GM12878 (cell line): Measurements from ENCODE around the gene SPPL3. TPM values are rescaled to one million over a fixed set of nuclear protein-coding genes. Genes with fewer than 3 reads are reported as not detected.

Source experiments
- ATAC-seq: fragments of 200-7000 bp; cut with Tn5 transposase; 3 replicates; pipeline ENCODE4 v1.9.1; 2020; ENCODE audit warnings: mild to moderate bottlenecking, moderate library complexity
- BruUV-seq: library from RNA; stranded (reverse); fragments of 400-500 nt; replicated peaks from 2 replicates; lab custom pipeline; 2021; lab: Mats Ljungman, UMichigan
- CTCF ChIA-PET: fragments of 300-600 bp; sonication (Branson Sonifier 250); formaldehyde crosslinking; extraction: SDS; loops from one replicate; lab custom pipeline; 2021; ENCODE audit warnings: inconsistent platforms; lab: Yijun Ruan, JAX
- POLR2A ChIA-PET: fragments of 350-600 bp; formaldehyde crosslinking; extraction: SDS; loops from one replicate; lab custom pipeline; 2021; ENCODE audit warnings: inconsistent platforms; lab: Charles Lee
- RAD21 ChIA-PET: fragments of 300-600 bp; sonication (Branson Sonifier 250); formaldehyde crosslinking; loops from one replicate; lab custom pipeline; 2023; ENCODE audit warnings: antibody characterized with exemption; ENCODE audit not compliant: unreplicated experiment; lab: Charles Lee
- SMC1A ChIA-PET: fragments of 300-600 bp; sonication (Branson Sonifier 250); formaldehyde crosslinking; loops from one replicate; lab custom pipeline; 2023; ENCODE audit not compliant: unreplicated experiment, uncharacterized antibody; lab: Charles Lee
- DNase-seq: peaks from one replicate; pipeline ENCODE4 v3.0.0-alpha.2; 2011; ENCODE audit warnings: low read depth, low spot score
- FAIRE-seq: peaks from 3 replicates; lab custom pipeline; 2011; peaks lifted over from hg19 to GRCh38; lab: Jason Lieb, UNC
- H2AFZ ChIP-seq: 2 replicates; pipeline ENCODE4 v1.6.0; 2011; ENCODE audit warnings: low read depth, low read length, control low read depth; ENCODE audit not compliant: control insufficient read depth
- H3K27ac ChIP-seq: 2 replicates; pipeline ENCODE4 v1.5.1; 2011; ENCODE audit warnings: control low read depth; ENCODE audit not compliant: control insufficient read depth, insufficient read depth
- H3K27me3 ChIP-seq, 2 experiments: replicated peaks in 1 of 2; 2 replicates each; pipeline versions ENCODE4 v1.6.0 to v1.6.1; 2011; ENCODE audit warnings: low read length in 1 of 2; ENCODE audit not compliant: control insufficient read depth in 2 of 2, insufficient read depth in 2 of 2
- H3K36me3 ChIP-seq, 2 experiments: 2 replicates each; pipeline ENCODE4 v1.5.1; 2011; ENCODE audit warnings: low read length in 1 of 2; ENCODE audit not compliant: control insufficient read depth in 2 of 2, insufficient read depth in 2 of 2
- H3K4me1 ChIP-seq: 2 replicates; pipeline ENCODE4 v1.6.1; 2011; ENCODE audit warnings: mild to moderate bottlenecking, low read length, moderate library complexity, mixed read lengths; ENCODE audit not compliant: control insufficient read depth, insufficient read depth
- H3K4me2 ChIP-seq: 2 replicates; pipeline ENCODE4 v1.6.0; 2011; ENCODE audit warnings: control low read depth; ENCODE audit not compliant: control insufficient read depth, insufficient read depth
- H3K4me3 ChIP-seq: fragments of 200-600 bp; sonication (generic); 2 replicates; pipeline ENCODE4 v1.5.1; 2016
- H3K79me2 ChIP-seq: 2 replicates; pipeline ENCODE4 v1.6.0; 2011; ENCODE audit warnings: low read length; ENCODE audit not compliant: control insufficient read depth, insufficient read depth
- H3K9ac ChIP-seq: 2 replicates; pipeline ENCODE4 v1.8.0; 2011; ENCODE audit warnings: low read length, control low read depth, mixed read lengths; ENCODE audit not compliant: control insufficient read depth, insufficient read depth
- H3K9me3 ChIP-seq: replicated peaks from 3 replicates; pipeline ENCODE4 v1.5.1; 2011; ENCODE audit warnings: mild to moderate bottlenecking, low read length; ENCODE audit not compliant: control insufficient read depth, insufficient read depth
- H4K20me1 ChIP-seq: 2 replicates; pipeline ENCODE4 v1.6.0; 2011; ENCODE audit not compliant: control insufficient read depth, insufficient read depth
- ATF7 ChIP-seq: fragments of 450-650 bp; IDR thresholded peaks from 2 replicates; pipeline ENCODE4 v1.6.1; 2016; ENCODE audit warnings: low read depth, mild to moderate bottlenecking
- BMI1 ChIP-seq: fragments of 450-650 bp; IDR thresholded peaks from 2 replicates; pipeline ENCODE4 v1.6.1; 2016; ENCODE audit warnings: mild to moderate bottlenecking, moderate library complexity, borderline replicate concordance
- EED ChIP-seq: sonication (generic); IDR thresholded peaks from 2 replicates; pipeline ENCODE4 v1.6.1; 2016; ENCODE audit warnings: antibody characterized with exemption, low read depth
- FOS ChIP-seq: IDR thresholded peaks from 3 replicates; pipeline ENCODE4 v1.6.1; 2011; ENCODE audit warnings: borderline replicate concordance; ENCODE audit not compliant: insufficient read length; ENCODE audit errors: extremely low read depth
- IKZF1 ChIP-seq: fragments of 450-650 bp; conservative IDR thresholded peaks from 2 replicates; pipeline ENCODE4 v1.6.1; 2017; ENCODE audit warnings: antibody characterized with exemption, mild to moderate bottlenecking
- IKZF2 ChIP-seq, 2 experiments: fragments of 450-650 bp; IDR thresholded peaks; 2 replicates each; pipeline ENCODE4 v1.6.1; 2017; ENCODE audit warnings: mild to moderate bottlenecking in 2 of 2, moderate library complexity in 2 of 2
- JUND ChIP-seq: IDR thresholded peaks from 2 replicates; pipeline ENCODE4 v1.6.1; 2012; ENCODE audit warnings: low read depth, mild to moderate bottlenecking, low read length, improper control_type of control experiment, moderate library complexity
- KDM1A ChIP-seq: fragments of 200-600 bp; sonication (generic); IDR thresholded peaks from 2 replicates; pipeline ENCODE4 v1.6.1; 2016; ENCODE audit warnings: borderline replicate concordance
- MYC ChIP-seq: IDR thresholded peaks from 2 replicates; pipeline ENCODE4 v1.6.1; 2011; ENCODE audit warnings: mild to moderate bottlenecking, low read length, moderate library complexity, inconsistent platforms; ENCODE audit not compliant: insufficient read depth, insufficient replicate concordance, insufficient read length, severe bottlenecking
- NR2C1 ChIP-seq: fragments of 450-650 bp; IDR thresholded peaks from 2 replicates; pipeline ENCODE4 v1.6.1; 2017; ENCODE audit warnings: antibody characterized with exemption, mild to moderate bottlenecking, moderate library complexity
- NR2F1 ChIP-seq: fragments of 450-650 bp; conservative IDR thresholded peaks from 2 replicates; pipeline ENCODE4 v1.6.1; 2017; ENCODE audit warnings: mild to moderate bottlenecking
- POLR2A ChIP-seq: IDR thresholded peaks from 2 replicates; pipeline ENCODE4 v1.6.1; 2011; ENCODE audit warnings: low read depth, mild to moderate bottlenecking, low read length
- RFX5 ChIP-seq: IDR thresholded peaks from 2 replicates; pipeline ENCODE4 v1.6.1; 2011; ENCODE audit warnings: low read depth, low read length, improper control_type of control experiment
- SKIL ChIP-seq: fragments of 450-650 bp; IDR thresholded peaks from 2 replicates; pipeline ENCODE4 v1.6.1; 2017; ENCODE audit warnings: mild to moderate bottlenecking, low read depth, inconsistent platforms; ENCODE audit not compliant: poor library complexity, severe bottlenecking
- SP1 ChIP-seq: IDR thresholded peaks from one replicate; pipeline ENCODE4 v1.6.1; 2011; ENCODE audit warnings: low read depth, low read length
- SPI1 ChIP-seq: IDR thresholded peaks from 2 replicates; pipeline ENCODE4 v1.6.1; 2011; ENCODE audit warnings: low read depth, mild to moderate bottlenecking, low read length, moderate library complexity, borderline replicate concordance; ENCODE audit not compliant: insufficient read depth
- SREBF1 ChIP-seq: IDR thresholded peaks from 2 replicates; pipeline ENCODE4 v1.6.1; 2012; ENCODE audit warnings: mild to moderate bottlenecking, low read length
- SUZ12 ChIP-seq: fragments of 200-600 bp; sonication (generic); IDR thresholded peaks from one replicate; pipeline ENCODE4 v1.6.1; 2018; ENCODE audit warnings: antibody characterized with exemption, mild to moderate bottlenecking; ENCODE audit not compliant: unreplicated experiment
- WGBS: methylation state at CpG from one replicate; pipeline ENCODE4 v1.1.6; 2016; ENCODE audit warnings: low lambda C conversion rate; ENCODE audit not compliant: insufficient replicate concordance, insufficient coverage; ENCODE audit errors: missing lambda C conversion rate; 5-methylcytosine and 5-hydroxymethylcytosine counted together
- in situ Hi-C: fragments of 300-500 bp; cut with MboI; formaldehyde crosslinking; loops from 9 replicates; pipeline ENCODE4 v1.14.3; 2018; ENCODE audit warnings: mixed read lengths
- intact Hi-C: fragments of 100-400 bp; cut with micrococcal nuclease; formaldehyde crosslinking; loops from one replicate; pipeline ENCODE4 v1.14.2; 2022; ENCODE audit not compliant: unreplicated experiment
- polyA plus RNA-seq, 11 experiments: library from polyadenylated mRNA; depleted of rRNA in 4 of 11; unstranded in 6 of 11; stranded (reverse) in 5 of 11; fragments of >200 nt; fragmentation: Nextera tagmentation in 4 of 11; fragmentation: Illumina TruSeq in 1 of 11; extraction: Ambion mirVana in 4 of 11; extraction: Trizol in 1 of 11; gene quantifications; 1 replicate in 1 of 11; 2 replicates in 10 of 11; pipeline versions ENCODE4 v1.2.1 to v1.2.3, GENCODE V29; 2011 to 2016; ENCODE audit warnings: inconsistent platforms in 2 of 11, missing spikeins in 2 of 11, low read depth in 1 of 11
- total RNA-seq, 4 experiments: library from RNA; depleted of rRNA in 3 of 4; stranded (reverse); fragments of >200 nt in 3 of 4; fragmentation: Illumina TruSeq in 1 of 4; extraction: Trizol in 1 of 4; gene quantifications; 2 replicates each; pipeline versions ENCODE4 v1.2.1 to v1.2.3, GENCODE V29; 2013 to 2021
- TF ChIP-seq, protein P1 (sequence below): fragments of 450-650 bp; IDR thresholded peaks from 2 replicates; pipeline ENCODE4 v1.6.1; 2016; ENCODE audit warnings: mild to moderate bottlenecking
- TF ChIP-seq, protein P2 (sequence below): IDR thresholded peaks from 2 replicates; pipeline ENCODE4 v1.6.1; 2011; ENCODE audit warnings: borderline replicate concordance, low read depth, mild to moderate bottlenecking, moderate library complexity, mixed read lengths, low read length; ENCODE audit not compliant: insufficient read depth; ENCODE audit errors: extremely low read length

The SPPL3 gene
- total and polyA plus RNA-seq, 10 of the 15 experiments (the other 5 are each of a cell fraction or from before 2014, with no cell fraction given), result 4.3 to 45.5 (median 11.7) TPM

- TF ChIP-seq ATF7, result peak; percentile 41; the same call in 1 of the 2 replicates
- TF ChIP-seq POLR2A, result no peak
- no peak for TF ChIP-seq SREBF1
- peak; percentile 80 for TF ChIP-seq NR2F1
- TF ChIP-seq SPI1, result peak; percentile 66
- no peak for TF ChIP-seq SUZ12
- no peak for TF ChIP-seq RFX5
- peak; percentile 40 to 63 for TF ChIP-seq IKZF2 (IDR thresholded peaks at IDR 0.05)
- TF ChIP-seq IKZF1, result peak; percentile 74
Observed at GRCh38 chr12:120851444-120851843, 52.7 kb downstream of the SPPL3 start (continued).

GRCh38 chr12:120849765-120850164 lies 54.4 kb downstream of the SPPL3 start:
- Histone ChIP-seq H3K27me3 (no peaks in the 10 kb centered on the region), H3K4me2 (no peak overlapping the region; the same call in 1 of the 2 replicates), H3K79me2 (peaks cover 65% of the 10 kb centered on the region), H3K4me3 (no peak overlapping the region), H3K36me3 (peaks cover 0 to 4% of the 10 kb centered on the region in 2 experiments; a peak in 1 of 4 replicates), H4K20me1 (no peaks in the 10 kb centered on the region), H3K9me3 (no peaks in the 10 kb centered on the region), H3K9ac (no peak overlapping the region), H3K27ac (peak overlapping the region; percentile 54), H2AFZ (no peak overlapping the region), H3K4me1 (peaks cover 68% of the 10 kb centered on the region)
- 56% methylated on average over 2 of the region's 2 CpGs for WGBS
- intact Hi-C loops, result loop anchor here (5.0 kb wide), 4 partner anchors 52 to 267 kb away; partner anchors contain the start of genes MLEC, POP5 and SPPL3
- peak; percentile 7 for FAIRE-seq
- ATAC-seq, result no peak
- DNase-seq, result no peak
- ChIA-PET SMC1A (interaction anchor here (0.6 to 10.4 kb wide), 10 partner anchors 7 to 123 kb away, joined by 3 to 131 read pairs (median 4); no protein-coding TSS in a partner anchor), RAD21 (interaction anchor here (1.8 to 8.4 kb wide), 5 partner anchors 15 to 122 kb away, joined by 4 to 81 read pairs (median 14); no protein-coding TSS in a partner anchor), CTCF (interaction anchor here (0.6 to 4.1 kb wide), 7 partner anchors 9 to 122 kb away, joined by 3 to 27 read pairs (median 6); no protein-coding TSS in a partner anchor), POLR2A (interaction anchor here (0.6 to 7.0 kb wide), 10 partner anchors 10 to 53 kb away, joined by 3 to 71 read pairs (median 3); no protein-coding TSS in a partner anchor)
- no TSS peak for BruUV-seq
- in situ Hi-C loops, result no loop called here
- TF ChIP-seq, protein P1, sequence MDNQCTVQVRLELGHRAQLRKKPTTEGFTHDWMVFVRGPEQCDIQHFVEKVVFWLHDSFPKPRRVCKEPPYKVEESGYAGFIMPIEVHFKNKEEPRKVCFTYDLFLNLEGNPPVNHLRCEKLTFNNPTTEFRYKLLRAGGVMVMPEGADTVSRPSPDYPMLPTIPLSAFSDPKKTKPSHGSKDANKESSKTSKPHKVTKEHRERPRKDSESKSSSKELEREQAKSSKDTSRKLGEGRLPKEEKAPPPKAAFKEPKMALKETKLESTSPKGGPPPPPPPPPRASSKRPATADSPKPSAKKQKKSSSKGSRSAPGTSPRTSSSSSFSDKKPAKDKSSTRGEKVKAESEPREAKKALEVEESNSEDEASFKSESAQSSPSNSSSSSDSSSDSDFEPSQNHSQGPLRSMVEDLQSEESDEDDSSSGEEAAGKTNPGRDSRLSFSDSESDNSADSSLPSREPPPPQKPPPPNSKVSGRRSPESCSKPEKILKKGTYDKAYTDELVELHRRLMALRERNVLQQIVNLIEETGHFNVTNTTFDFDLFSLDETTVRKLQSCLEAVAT, result no peak
- peak; percentile 41; the same call in 1 of the 2 replicates for TF ChIP-seq IKZF1
- TF ChIP-seq, protein P2, sequence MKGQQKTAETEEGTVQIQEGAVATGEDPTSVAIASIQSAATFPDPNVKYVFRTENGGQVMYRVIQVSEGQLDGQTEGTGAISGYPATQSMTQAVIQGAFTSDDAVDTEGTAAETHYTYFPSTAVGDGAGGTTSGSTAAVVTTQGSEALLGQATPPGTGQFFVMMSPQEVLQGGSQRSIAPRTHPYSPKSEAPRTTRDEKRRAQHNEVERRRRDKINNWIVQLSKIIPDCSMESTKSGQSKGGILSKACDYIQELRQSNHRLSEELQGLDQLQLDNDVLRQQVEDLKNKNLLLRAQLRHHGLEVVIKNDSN, result no peak
- TF ChIP-seq MYC, result no peak
- TF ChIP-seq FOS, result no peak
- TF ChIP-seq EED, result 0 out of 2 replicates have a peak, but pooled peaks have one; percentile 58
- TF ChIP-seq SKIL, result no peak
- TF ChIP-seq NR2C1, result no peak
- TF ChIP-seq KDM1A, result no peak
- no peak for TF ChIP-seq JUND
- TF ChIP-seq BMI1, result no peak
- TF ChIP-seq IKZF2 (IDR thresholded peaks at IDR 0.05), result peak; percentile 46 to 49; a peak in 3 of 4 replicates
- TF ChIP-seq SP1, result no peak
